SK-N-SH treated with all-trans-retinoic acid at 6 μM for 48 hours (cell line): ENCODE data around the gene PSMD12.

Experiments used
- GLIS3 ChIP-seq: fragments of 250-450 bp; sonication (Bioruptor Pico); IDR thresholded peaks from 2 replicates; pipeline ENCODE4 v1.5.0; 2020; ENCODE audit warnings: mild to moderate bottlenecking, moderate library complexity
- PATZ1 ChIP-seq: fragments of 250-450 bp; sonication (Bioruptor Pico); IDR thresholded peaks from 2 replicates; pipeline ENCODE4 v1.8.0; 2020; ENCODE audit warnings: mild to moderate bottlenecking, moderate library complexity, borderline replicate concordance
- PPARA ChIP-seq: fragments of 250-450 bp; sonication (Bioruptor Pico); IDR thresholded peaks from 2 replicates; pipeline ENCODE4 v1.5.0; 2020; ENCODE audit warnings: mild to moderate bottlenecking, borderline replicate concordance
- SNAI2 ChIP-seq: fragments of 250-450 bp; sonication (Bioruptor Pico); IDR thresholded peaks from 2 replicates; pipeline ENCODE4 v1.5.0; 2020; ENCODE audit warnings: mild to moderate bottlenecking, moderate library complexity
- TCF4 ChIP-seq: fragments of 250-450 bp; sonication (Bioruptor Pico); IDR thresholded peaks from 2 replicates; pipeline ENCODE4 v1.8.0; 2021; ENCODE audit warnings: mild to moderate bottlenecking, moderate library complexity, borderline replicate concordance
- TSHZ2 ChIP-seq: fragments of 250-450 bp; sonication (Bioruptor Pico); IDR thresholded peaks from 2 replicates; pipeline ENCODE4 v1.5.0; 2020; ENCODE audit warnings: mild to moderate bottlenecking, moderate library complexity
- TF ChIP-seq, protein P1 (sequence below): fragments of 250-450 bp; sonication (Bioruptor Pico); IDR thresholded peaks from 2 replicates; pipeline ENCODE4 v1.5.1; 2021; ENCODE audit warnings: mild to moderate bottlenecking, moderate library complexity
- TF ChIP-seq, protein P2 (sequence below): fragments of 250-450 bp; sonication (Bioruptor Pico); IDR thresholded peaks from 2 replicates; pipeline ENCODE4 v1.8.0; 2021; ENCODE audit warnings: low read depth, mild to moderate bottlenecking, moderate library complexity, borderline replicate concordance

DNA sequence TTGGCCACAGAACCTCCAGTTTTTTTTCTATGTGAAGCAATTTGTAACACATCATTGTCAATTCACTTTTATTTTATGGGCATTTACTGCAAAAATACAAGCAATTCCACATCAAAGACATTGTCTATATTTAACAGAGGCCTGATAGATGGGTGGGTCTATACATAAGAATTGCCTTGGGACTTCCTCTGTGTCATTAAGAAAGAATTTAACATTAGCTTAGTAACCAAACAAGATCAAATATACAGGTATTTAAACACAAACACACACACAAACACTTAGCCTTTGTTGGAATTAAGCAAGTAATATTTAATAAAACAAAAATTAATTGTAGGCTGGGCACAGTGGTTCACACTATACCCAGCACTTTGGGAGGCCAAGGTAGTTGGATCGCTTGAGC is 6.4 kb upstream of the PSMD12 start:
- TF ChIP-seq TSHZ2 (CRISPR knock-in tag) (no peak), PPARA (CRISPR knock-in tag) (no peak), PATZ1 (CRISPR knock-in tag) (no peak), GLIS3 (no peak), TCF4 (CRISPR knock-in tag) (no peak), SNAI2 (CRISPR knock-in tag) (no peak)
- TF ChIP-seq, protein P1, sequence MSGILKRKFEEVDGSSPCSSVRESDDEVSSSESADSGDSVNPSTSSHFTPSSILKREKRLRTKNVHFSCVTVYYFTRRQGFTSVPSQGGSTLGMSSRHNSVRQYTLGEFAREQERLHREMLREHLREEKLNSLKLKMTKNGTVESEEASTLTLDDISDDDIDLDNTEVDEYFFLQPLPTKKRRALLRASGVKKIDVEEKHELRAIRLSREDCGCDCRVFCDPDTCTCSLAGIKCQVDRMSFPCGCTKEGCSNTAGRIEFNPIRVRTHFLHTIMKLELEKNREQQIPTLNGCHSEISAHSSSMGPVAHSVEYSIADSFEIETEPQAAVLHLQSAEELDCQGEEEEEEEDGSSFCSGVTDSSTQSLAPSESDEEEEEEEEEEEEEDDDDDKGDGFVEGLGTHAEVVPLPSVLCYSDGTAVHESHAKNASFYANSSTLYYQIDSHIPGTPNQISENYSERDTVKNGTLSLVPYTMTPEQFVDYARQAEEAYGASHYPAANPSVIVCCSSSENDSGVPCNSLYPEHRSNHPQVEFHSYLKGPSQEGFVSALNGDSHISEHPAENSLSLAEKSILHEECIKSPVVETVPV = no peak
- TF ChIP-seq, protein P2, sequence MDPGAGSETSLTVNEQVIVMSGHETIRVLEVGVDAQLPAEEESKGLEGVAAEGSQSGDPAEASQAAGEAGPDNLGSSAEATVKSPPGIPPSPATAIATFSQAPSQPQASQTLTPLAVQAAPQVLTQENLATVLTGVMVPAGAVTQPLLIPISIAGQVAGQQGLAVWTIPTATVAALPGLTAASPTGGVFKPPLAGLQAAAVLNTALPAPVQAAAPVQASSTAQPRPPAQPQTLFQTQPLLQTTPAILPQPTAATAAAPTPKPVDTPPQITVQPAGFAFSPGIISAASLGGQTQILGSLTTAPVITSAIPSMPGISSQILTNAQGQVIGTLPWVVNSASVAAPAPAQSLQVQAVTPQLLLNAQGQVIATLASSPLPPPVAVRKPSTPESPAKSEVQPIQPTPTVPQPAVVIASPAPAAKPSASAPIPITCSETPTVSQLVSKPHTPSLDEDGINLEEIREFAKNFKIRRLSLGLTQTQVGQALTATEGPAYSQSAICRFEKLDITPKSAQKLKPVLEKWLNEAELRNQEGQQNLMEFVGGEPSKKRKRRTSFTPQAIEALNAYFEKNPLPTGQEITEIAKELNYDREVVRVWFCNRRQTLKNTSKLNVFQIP (CRISPR knock-in tag) = no peak
